Astrocyte of the spinal cord (primary cell): ENCODE results near the gene NEK2.
A peak's percentile ranks its signal among the peaks of the same experiment; 100 is the strongest.

Experiments used
- DNase-seq: peaks from one replicate; pipeline ENCODE4 v3.0.0; 2011; ENCODE audit warnings: low read depth, low spot score
- H3K4me3 ChIP-seq: 2 replicates; pipeline ENCODE4 v1.5.1; 2011; ENCODE audit warnings: low read depth, mild to moderate bottlenecking, low read length, moderate library complexity
- in situ Hi-C: cut with HindIII; loops from 2 replicates; pipeline ENCODE4 v1.10.0; 2017; ENCODE audit warnings: low sequenced_read_pairs
- TF ChIP-seq, protein P1 (sequence below): IDR thresholded peaks from 2 replicates; pipeline ENCODE4 v1.5.1; 2012; ENCODE audit warnings: low read depth, mild to moderate bottlenecking, low read length, inconsistent platforms

The NEK2 gene

DNA sequence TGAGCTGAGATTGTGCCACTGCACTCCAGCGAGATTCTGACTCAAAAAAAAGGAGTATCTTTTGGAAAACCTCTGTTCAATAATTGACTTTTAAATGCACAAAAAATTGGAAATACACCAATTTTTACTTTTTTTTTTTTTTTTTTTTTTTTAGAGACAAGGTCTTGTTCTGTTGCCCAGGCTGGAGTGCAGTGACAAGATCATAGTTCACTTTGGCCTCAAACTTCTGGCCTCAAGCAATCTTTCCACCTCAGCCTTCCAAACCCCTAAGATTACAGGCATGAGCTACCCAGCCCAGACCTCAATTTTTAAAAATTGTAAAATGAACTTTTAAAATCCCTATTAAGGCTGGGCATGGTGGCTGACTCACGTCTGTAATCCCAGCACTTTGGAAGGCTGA, 30.8 kb downstream of the NEK2 start:
- no peak for DNase-seq
- TF ChIP-seq, protein P1, sequence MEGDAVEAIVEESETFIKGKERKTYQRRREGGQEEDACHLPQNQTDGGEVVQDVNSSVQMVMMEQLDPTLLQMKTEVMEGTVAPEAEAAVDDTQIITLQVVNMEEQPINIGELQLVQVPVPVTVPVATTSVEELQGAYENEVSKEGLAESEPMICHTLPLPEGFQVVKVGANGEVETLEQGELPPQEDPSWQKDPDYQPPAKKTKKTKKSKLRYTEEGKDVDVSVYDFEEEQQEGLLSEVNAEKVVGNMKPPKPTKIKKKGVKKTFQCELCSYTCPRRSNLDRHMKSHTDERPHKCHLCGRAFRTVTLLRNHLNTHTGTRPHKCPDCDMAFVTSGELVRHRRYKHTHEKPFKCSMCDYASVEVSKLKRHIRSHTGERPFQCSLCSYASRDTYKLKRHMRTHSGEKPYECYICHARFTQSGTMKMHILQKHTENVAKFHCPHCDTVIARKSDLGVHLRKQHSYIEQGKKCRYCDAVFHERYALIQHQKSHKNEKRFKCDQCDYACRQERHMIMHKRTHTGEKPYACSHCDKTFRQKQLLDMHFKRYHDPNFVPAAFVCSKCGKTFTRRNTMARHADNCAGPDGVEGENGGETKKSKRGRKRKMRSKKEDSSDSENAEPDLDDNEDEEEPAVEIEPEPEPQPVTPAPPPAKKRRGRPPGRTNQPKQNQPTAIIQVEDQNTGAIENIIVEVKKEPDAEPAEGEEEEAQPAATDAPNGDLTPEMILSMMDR, result no peak
- H3K4me3 ChIP-seq, result no peak overlapping the region
- in situ Hi-C loops, result no loop called here

DNA sequence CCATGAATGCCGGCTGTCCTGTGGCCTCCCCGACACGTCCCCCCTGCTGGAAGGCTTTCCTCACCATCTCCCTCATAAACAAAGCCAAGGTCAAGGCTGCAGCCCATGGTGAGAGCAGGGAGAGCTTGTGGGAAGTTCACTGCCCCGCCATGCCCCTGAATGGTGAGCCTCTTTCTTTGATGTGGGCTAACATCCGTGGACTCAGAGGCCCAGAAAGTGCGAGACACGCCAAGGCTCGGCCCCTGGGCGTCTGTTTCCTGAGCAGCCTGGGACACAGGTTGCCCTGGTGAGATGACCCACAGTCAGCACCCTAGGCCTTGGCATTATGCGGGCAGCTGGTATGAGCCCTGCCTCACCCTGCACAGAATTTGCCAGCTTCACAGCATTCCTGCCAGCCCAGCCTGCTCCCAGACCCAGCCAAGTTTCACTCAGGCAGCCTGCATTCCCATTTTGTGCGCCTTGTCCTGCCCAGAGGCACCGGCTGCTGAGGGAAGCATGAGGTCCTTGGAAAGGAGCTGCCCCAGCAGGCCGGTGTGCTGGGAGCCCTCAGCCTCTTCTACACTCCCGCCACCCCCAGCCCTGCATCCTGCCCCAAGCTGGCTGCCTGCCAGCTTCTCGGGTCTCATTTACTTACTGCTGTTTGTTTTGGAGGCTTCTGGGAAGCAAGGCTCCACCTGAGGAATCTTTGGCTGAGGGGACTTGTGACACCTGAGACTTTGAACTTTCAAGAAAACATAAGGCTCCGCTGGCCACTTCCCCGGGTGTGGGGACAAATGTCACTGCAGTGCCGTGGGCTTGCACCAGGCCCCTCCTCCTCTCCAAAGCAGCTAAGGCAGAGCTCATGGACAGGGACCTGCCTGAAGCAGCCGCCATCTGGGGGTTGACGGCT, 31.9 kb downstream of the NEK2 start:
- TF ChIP-seq, protein P1, result no peak
- peak; percentile 37 for DNase-seq
- no peak overlapping the region for H3K4me3 ChIP-seq
- in situ Hi-C loops, result no loop called here

DNA sequence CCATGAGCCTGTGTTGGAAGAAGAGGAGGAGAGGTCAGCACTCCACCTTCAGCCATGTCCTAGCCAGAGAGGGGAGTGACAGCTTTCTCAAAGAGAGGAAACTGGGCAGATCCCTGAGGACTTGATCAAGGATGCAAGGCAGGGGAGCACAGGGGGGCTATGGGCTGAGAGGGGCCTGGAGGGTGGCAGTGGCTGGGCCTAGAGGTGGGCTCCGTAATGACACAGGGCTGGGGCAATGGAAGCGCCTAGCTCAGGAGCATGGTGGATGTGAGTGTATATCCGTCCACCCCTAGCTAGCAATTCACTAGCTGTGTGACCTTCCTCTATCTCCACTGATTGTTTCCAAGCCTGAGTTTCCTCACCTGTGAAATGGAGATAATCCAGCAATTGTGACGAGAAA, 32.6 kb downstream of the NEK2 start:
- in situ Hi-C loops, result no loop called here
- no peak overlapping the region for H3K4me3 ChIP-seq
- no peak for DNase-seq
- TF ChIP-seq, protein P1, result no peak

DNA sequence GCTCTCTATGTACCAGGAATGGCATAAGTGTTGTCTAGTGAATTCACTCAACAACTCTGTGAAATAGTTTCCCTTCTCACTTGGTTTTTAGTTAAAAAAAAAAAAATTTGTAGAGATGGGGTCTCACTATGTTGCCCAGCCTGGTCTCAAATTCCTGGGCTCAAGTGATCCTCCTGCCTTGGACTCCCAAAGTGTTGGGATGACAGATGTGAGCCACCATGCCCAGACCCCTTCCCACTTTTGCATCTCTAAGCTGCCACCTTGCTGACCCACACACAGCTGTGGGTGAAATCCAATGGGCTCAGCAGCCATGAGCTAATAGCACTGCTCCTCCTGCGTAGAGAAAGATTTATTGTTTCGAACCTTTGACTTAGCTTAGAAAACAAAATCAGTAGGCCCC, 33.5 kb downstream of the NEK2 start:
- in situ Hi-C loops, result no loop called here

DNA sequence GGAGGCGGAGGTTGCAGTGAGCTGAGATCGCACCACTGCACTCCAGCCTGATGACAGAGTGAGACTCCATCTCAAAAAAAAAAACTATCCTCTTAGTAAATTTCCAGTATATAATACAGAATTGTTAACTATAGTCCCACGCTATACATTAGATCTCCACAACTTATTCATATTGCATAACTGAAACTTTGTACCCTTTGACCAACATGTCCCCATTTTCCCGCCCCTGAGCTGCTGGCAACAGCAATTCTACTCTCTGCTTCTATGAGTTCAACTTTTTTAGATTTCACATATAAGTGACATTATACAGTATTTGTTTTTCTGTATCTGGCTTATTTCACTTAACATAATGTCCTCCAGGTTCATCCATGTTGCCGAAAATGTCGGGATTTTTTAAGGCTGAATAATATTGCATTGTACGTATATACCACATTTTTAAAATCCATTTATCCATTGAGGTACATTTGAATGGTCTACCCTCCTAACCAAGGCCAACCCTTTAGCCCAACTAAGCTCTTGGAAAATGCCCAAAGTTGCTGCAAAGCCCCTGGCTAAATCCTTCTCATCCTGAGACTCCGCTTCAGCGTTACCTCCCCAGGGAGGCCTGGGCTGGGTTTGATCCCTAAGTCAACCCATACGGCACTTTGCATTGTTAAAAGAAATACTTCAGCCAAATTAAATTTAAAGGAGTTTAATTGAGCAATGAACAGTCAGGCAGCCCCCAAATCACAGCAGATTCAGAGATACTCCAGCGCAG, 34.2 kb downstream of the NEK2 start:
- H3K4me3 ChIP-seq, result no peak overlapping the region
- DNase-seq, result no peak
- in situ Hi-C loops, result no loop called here
- TF ChIP-seq, protein P1, result no peak

More for the DNA sequence above, 33.5 kb downstream of the NEK2 start:
- no peak overlapping the region for H3K4me3 ChIP-seq
- DNase-seq, result no peak
- TF ChIP-seq, protein P1, result no peak

DNA sequence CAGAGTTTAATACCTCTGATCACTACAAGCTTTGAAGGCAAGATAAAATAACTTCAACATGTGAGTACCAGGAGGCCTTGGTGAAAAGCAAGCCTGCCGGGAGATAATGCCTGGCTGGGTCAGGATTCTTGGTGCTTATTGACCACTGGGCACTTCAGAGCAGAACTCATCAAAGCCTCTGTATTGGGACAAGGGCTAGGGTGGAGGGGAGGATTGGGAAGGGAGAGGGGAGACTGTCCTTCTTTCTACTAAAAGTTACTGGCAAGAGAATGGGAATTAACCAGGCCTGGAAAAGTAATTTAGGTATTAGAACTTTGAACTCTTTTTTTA, 35.2 kb downstream of the NEK2 start:
- in situ Hi-C loops, result no loop called here
- DNase-seq, result no peak
- TF ChIP-seq, protein P1, result no peak
- H3K4me3 ChIP-seq, result peak overlapping the region; percentile 25
